Vagina (tissue), 2 donors: ENCODE measurements around the gene ARID5A.

Source experiments
- POLR2A ChIP-seq, 2 donors: fragments of 450-650 bp; IDR thresholded peaks; one replicate each; pipeline ENCODE4 v1.6.1; 2017; ENCODE audit warnings: antibody characterized with exemption in 2 of 2, mild to moderate bottlenecking in 2 of 2, moderate library complexity in 2 of 2
- POLR2AphosphoS5 ChIP-seq, 2 donors: sonication (generic); formaldehyde crosslinking; IDR thresholded peaks; one replicate each; pipeline ENCODE4 v1.9.0; 2017; ENCODE audit warnings: antibody characterized with exemption in 2 of 2, mild to moderate bottlenecking in 2 of 2, low read depth in 1 of 2; ENCODE audit not compliant: insufficient read depth in 1 of 2
- TF ChIP-seq, protein P1 (sequence below), 3 experiments: fragments of 450-650 bp in 2 of 3; fragments of 200-600 bp in 1 of 3; sonication (generic) in 1 of 3; IDR thresholded peaks; one replicate each; pipeline ENCODE4 v1.5.1; 2017 to 2019; ENCODE audit warnings: antibody characterized with exemption in 3 of 3, mild to moderate bottlenecking in 2 of 3, moderate library complexity in 2 of 3

DNA sequence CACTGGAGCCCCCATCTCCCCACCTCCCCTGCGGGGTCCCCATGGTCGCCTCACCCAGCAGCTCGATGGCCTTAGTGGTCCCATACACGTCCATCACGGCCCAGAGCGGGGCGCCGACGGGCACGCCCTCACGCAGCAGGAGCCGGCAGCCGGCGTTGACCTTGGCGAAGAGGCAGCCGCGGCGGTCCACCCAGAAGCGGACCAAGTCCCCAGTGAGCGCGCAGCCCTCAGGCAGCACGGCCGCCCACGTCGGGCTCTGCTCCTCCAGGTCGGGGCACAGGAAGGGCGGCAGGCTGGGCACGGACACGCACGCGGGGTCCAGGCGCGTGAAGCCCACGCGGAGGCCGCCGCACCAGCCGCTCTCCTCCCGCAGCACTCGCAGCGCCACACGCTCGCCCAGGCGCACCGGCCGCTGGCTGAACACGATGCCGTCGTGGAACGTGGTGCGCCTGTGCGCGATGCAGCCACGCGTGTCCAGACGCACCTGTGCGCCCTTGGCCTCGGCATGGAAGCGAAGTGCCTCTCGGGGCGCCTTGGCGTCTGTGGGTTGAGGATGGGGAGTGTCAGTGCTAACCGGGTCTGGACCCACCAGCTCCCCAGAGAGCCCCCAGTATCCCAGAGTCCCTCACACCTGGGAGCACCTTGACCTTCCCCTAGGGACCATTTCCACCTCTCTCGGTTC is 36.0 kb upstream of the ARID5A start:
- TF ChIP-seq, protein P1, sequence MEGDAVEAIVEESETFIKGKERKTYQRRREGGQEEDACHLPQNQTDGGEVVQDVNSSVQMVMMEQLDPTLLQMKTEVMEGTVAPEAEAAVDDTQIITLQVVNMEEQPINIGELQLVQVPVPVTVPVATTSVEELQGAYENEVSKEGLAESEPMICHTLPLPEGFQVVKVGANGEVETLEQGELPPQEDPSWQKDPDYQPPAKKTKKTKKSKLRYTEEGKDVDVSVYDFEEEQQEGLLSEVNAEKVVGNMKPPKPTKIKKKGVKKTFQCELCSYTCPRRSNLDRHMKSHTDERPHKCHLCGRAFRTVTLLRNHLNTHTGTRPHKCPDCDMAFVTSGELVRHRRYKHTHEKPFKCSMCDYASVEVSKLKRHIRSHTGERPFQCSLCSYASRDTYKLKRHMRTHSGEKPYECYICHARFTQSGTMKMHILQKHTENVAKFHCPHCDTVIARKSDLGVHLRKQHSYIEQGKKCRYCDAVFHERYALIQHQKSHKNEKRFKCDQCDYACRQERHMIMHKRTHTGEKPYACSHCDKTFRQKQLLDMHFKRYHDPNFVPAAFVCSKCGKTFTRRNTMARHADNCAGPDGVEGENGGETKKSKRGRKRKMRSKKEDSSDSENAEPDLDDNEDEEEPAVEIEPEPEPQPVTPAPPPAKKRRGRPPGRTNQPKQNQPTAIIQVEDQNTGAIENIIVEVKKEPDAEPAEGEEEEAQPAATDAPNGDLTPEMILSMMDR (IDR thresholded peaks at IDR 0.05): no peak
- TF ChIP-seq POLR2A (IDR thresholded peaks at IDR 0.05) (no peak), POLR2AphosphoS5 (IDR thresholded peaks at IDR 0.05; ENCODE audit: insufficient read depth in 1 of 2, low read depth in 1 of 2) (no peak)
